ENCODE data around the gene JAKMIP1.

JAKMIP1 gene

DNA sequence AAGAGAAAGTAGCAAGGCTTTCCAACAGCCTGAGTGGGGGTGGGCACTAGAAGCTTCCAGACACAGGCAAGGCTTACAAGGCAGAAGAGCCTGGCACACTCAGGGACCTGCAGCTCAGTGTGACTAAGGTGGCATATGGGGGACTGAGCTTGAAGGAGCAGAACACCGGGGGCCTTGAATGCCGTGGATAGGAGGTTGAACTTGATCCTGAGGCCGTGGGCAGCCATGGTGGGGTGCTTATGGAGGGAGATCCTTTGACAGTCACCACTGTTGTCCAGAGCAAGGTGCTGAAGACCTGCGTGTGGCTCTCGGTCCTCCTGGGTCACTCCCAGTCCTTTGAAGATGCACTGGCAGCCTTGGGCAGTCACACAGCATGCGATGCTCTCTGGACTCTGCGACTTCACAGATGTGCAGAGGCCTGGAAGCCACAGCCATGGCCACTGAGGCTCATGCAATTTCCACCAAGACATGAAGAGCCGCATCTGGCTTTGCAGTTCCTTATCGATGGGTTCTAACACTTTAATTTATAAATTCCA, 200.5 kb downstream of the JAKMIP1 start:
- no peak for TF ChIP-seq EZH2phosphoT487 (IDR thresholded peaks at IDR 0.05; ENCODE audit: borderline replicate concordance, low read length)
- TF ChIP-seq, protein P1, sequence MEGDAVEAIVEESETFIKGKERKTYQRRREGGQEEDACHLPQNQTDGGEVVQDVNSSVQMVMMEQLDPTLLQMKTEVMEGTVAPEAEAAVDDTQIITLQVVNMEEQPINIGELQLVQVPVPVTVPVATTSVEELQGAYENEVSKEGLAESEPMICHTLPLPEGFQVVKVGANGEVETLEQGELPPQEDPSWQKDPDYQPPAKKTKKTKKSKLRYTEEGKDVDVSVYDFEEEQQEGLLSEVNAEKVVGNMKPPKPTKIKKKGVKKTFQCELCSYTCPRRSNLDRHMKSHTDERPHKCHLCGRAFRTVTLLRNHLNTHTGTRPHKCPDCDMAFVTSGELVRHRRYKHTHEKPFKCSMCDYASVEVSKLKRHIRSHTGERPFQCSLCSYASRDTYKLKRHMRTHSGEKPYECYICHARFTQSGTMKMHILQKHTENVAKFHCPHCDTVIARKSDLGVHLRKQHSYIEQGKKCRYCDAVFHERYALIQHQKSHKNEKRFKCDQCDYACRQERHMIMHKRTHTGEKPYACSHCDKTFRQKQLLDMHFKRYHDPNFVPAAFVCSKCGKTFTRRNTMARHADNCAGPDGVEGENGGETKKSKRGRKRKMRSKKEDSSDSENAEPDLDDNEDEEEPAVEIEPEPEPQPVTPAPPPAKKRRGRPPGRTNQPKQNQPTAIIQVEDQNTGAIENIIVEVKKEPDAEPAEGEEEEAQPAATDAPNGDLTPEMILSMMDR (IDR thresholded peaks at IDR 0.05; ENCODE audit: low read depth, low read length, poor library complexity, severe bottlenecking) = no peak
- Histone ChIP-seq H3F3A (ENCODE audit: control insufficient read depth, insufficient read depth) (no peaks in the 10 kb centered on the region), H3K4me3 (ENCODE audit: low read length) (no peak overlapping the region), H3K79me2 (ENCODE audit: control insufficient read depth, low read length) (no peaks in the 10 kb centered on the region), H3K36me3 (ENCODE audit: control insufficient read depth, low read length) (no peaks in the 10 kb centered on the region), H4K20me1 (ENCODE audit: control insufficient read depth, insufficient read depth, low read depth, low read length) (no peaks in the 10 kb centered on the region), H3K4me1 (ENCODE audit: control insufficient read depth, low read length) (no peaks in the 10 kb centered on the region), H3K27ac (ENCODE audit: low read depth, low read length) (no peak overlapping the region), H3K9me2 (replicated peaks; ENCODE audit: control insufficient read depth, low read length) (no peaks in the 10 kb centered on the region), H3K27me3 (ENCODE audit: control insufficient read depth, low read length) (no peaks in the 10 kb centered on the region), H3K4me2 (ENCODE audit: low read length) (no peak overlapping the region), H3K9me3 (ENCODE audit: control insufficient read depth, insufficient read depth, low read length) (peaks cover 12% of the 10 kb centered on the region; the same call in 1 of the 2 replicates)

DNA sequence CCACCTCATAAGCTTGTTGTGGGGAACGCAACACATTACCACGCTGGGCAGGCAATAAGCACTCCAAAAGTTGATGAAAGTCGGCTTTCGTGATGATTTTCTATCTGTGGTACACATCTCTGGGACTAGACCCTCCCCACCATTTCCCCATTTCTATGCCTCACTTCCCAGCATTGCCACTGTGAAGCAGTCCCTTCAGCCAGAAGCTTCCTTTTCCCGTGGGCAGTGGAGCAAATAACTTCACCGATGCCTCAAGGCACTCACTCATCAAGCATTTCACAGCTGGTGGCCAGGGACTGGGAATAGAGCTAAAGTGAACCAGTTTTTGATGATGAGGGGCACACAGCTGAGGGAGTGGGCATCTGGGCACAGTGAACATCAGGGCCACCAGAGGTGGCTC, 201.0 kb downstream of the JAKMIP1 start:
- no peaks in the 10 kb centered on the region for H4K20me1 ChIP-seq (ENCODE audit: control insufficient read depth, insufficient read depth, low read depth, low read length)
- H3K27me3 ChIP-seq (ENCODE audit: control insufficient read depth, low read length) = no peaks in the 10 kb centered on the region
- no peaks in the 10 kb centered on the region for H3F3A ChIP-seq (ENCODE audit: control insufficient read depth, insufficient read depth)
- H3K4me1 ChIP-seq (ENCODE audit: control insufficient read depth, low read length) = no peaks in the 10 kb centered on the region
- H3K79me2 ChIP-seq (ENCODE audit: control insufficient read depth, low read length) = no peaks in the 10 kb centered on the region
- H3K4me2 ChIP-seq (ENCODE audit: low read length) = no peak overlapping the region
- H3K9me3 ChIP-seq (ENCODE audit: control insufficient read depth, insufficient read depth, low read length) = peaks cover 7% of the 10 kb centered on the region; the same call in 1 of the 2 replicates
- H3K4me3 ChIP-seq (ENCODE audit: low read length) = no peak overlapping the region
- H3K27ac ChIP-seq (ENCODE audit: low read depth, low read length) = no peak overlapping the region
- TF ChIP-seq, protein P1 (IDR thresholded peaks at IDR 0.05; ENCODE audit: low read depth, low read length, poor library complexity, severe bottlenecking) = no peak
- TF ChIP-seq EZH2phosphoT487 (IDR thresholded peaks at IDR 0.05; ENCODE audit: borderline replicate concordance, low read length) = no peak
- no peaks in the 10 kb centered on the region for H3K9me2 ChIP-seq (replicated peaks; ENCODE audit: control insufficient read depth, low read length)
- no peaks in the 10 kb centered on the region for H3K36me3 ChIP-seq (ENCODE audit: control insufficient read depth, low read length)

DNA sequence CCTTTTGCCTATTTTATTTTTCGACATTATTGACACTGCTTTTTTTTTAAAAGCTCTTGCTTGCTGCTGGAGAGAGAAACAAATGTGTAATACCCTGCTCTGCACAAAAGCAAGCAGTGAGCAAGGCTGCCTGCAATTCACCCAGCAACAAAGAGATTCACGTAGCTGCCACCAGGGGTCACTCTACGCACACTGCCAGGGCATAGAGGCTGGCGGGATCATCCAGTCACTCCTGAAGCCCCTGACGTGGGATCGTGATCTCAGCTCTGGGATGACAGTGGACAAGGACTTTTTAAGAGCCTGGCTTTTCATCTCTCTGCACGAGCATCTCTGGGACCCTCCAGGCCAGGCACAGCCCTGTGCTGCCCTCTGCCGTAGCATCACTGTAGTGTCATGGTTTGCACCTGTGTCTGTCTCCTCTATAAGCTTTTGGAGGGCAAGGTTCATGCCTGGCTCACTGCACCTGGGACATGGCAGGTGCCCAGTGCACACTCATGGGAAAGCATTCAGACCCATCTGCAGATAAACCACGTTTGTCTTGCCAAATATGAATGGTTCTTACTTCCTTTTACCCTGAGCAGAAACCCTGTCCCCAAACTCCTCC, 201.9 kb downstream of the JAKMIP1 start:
- H3K36me3 ChIP-seq (ENCODE audit: control insufficient read depth, low read length) = no peaks in the 10 kb centered on the region
- no peaks in the 10 kb centered on the region for H3F3A ChIP-seq (ENCODE audit: control insufficient read depth, insufficient read depth)
- no peaks in the 10 kb centered on the region for H4K20me1 ChIP-seq (ENCODE audit: control insufficient read depth, insufficient read depth, low read depth, low read length)
- TF ChIP-seq, protein P1 (IDR thresholded peaks at IDR 0.05; ENCODE audit: low read depth, low read length, poor library complexity, severe bottlenecking) = peak; percentile 99
- TF ChIP-seq EZH2phosphoT487 (IDR thresholded peaks at IDR 0.05; ENCODE audit: borderline replicate concordance, low read length) = no peak
- no peaks in the 10 kb centered on the region; the same call in 1 of the 2 replicates for H3K9me3 ChIP-seq (ENCODE audit: control insufficient read depth, insufficient read depth, low read length)
- no peak overlapping the region for H3K4me3 ChIP-seq (ENCODE audit: low read length)
- no peaks in the 10 kb centered on the region for H3K27me3 ChIP-seq (ENCODE audit: control insufficient read depth, low read length)
- no peak overlapping the region for H3K4me2 ChIP-seq (ENCODE audit: low read length)
- H3K9me2 ChIP-seq (replicated peaks; ENCODE audit: control insufficient read depth, low read length) = no peaks in the 10 kb centered on the region
- H3K79me2 ChIP-seq (ENCODE audit: control insufficient read depth, low read length) = no peaks in the 10 kb centered on the region
- no peak overlapping the region for H3K27ac ChIP-seq (ENCODE audit: low read depth, low read length)
- H3K4me1 ChIP-seq (ENCODE audit: control insufficient read depth, low read length) = no peaks in the 10 kb centered on the region
